ENCODE data around the gene C2CD2L. TPM values are rescaled to one million over a fixed set of nuclear protein-coding genes. Genes with fewer than 3 reads are reported as not detected.

The C2CD2L gene
- total and polyA plus RNA-seq, 10 of the 15 experiments (the other 5 are each of a cell fraction or from before 2014, with no cell fraction given), result 0.21 to 9.6 (median 5.1) TPM

DNA sequence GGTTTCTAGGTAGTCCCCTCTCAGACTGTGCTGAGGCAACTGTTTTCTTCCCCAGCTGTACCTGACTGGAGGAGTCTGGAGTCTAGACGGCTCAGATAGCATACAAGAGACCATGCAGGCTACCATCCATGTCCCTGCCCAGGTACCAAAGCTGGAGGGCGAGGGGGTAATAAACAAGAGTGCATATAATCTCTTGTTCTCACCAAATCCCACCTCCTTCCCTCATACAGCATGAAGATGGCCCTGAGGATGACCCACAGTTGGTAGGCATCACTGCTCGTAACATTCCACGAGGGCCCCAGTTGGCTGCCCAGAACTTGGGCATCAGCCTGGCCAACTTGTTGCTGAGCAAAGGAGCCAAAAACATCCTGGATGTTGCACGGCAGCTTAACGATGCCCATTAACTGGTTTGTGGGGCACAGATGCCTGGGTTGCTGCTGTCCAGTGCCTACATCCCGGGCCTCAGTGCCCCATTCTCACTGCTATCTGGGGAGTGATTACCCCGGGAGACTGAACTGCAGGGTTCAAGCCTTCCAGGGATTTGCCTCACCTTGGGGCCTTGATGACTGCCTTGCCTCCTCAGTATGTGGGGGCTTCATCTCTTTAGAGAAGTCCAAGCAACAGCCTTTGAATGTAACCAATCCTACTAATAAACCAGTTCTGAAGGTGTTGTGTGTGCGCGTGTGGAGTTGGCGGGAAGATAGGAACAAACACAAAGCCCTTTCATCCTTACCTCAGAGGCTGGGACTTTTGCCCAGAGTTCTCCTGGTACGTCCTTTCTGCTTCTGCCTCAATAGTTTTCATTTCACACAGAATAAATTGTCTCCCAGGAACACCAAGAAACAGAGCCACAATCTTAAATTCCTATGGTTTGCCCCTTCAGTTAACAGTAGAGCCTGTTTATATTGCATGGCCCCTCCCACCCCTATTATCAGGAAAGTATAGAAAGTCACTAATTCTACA lies 14.0 kb upstream of the C2CD2L start (continued):
- no peak for TF ChIP-seq IKZF2 (IDR thresholded peaks at IDR 0.05)
- TF ChIP-seq KDM1A (IDR thresholded peaks at IDR 0.05; ENCODE audit: borderline replicate concordance), result no peak

DNA sequence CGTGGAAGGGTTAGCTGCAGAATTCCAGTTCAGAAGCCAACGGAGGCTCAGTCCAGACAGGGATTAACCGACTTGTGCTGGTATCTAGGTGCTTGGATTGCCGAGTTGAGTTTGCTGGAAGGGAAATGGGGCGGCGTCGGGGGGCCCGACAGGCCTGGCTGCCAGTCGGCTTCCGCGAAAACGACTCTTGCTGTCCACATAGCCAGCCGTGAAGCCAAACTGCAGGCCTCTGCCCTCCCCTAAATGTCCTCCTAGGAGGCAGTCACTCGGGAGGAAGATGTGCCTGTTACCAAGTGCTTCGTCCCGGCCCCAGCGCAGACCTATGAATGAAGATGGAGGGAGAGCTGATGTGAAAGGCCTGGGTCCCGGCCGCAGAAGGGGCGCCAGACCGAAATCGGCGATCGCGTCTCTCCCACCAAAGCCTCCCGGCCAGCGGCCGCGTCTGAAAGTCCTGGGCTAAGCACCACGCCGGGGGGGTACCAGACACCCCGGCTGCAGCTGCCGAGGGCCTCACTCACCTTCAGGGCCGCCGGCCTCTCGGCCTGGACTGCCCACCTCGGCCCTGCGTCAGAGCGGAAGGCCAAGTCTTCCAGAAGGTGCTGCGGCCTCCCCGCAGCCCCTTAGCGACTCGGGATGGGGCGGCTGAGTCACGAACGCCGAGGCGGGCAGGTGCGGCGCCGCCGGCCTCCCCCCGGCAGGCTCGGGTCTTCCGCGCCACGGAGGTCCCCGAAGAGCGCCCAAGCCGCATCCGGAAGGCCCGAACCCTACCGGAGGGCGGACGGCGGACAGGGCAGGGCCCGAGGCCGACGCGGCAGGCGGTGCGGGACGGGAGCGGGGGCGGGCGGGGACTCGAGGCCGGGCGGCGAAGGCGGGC lies 13.0 kb upstream of the C2CD2L start:
- under 1% methylated on average over 64 of the region's 81 CpGs for WGBS (ENCODE audit: insufficient coverage, insufficient replicate concordance, low lambda C conversion rate, missing lambda C conversion rate)
- peak overlapping the region; percentile 88 for H3K9ac ChIP-seq (ENCODE audit: control insufficient read depth, insufficient read depth, low read length)
- POLR2A ChIA-PET, result interaction anchor here (0.5 to 6.8 kb wide), 9 partner anchors 8 to 424 kb away, joined by 3 to 69 read pairs (median 3); partner anchors contain the start of genes C2CD2L, DPAGT1, HMBS and VPS11
- H3K36me3 ChIP-seq (ENCODE audit: control insufficient read depth in 2 of 2, insufficient read depth in 2 of 2, low read length in 1 of 2), result peaks cover 14 to 16% of the 10 kb centered on the region in 2 experiments
- RAD21 ChIA-PET (ENCODE audit: unreplicated experiment), result interaction anchor here (0.9 to 1.4 kb wide), 5 partner anchors 13 to 244 kb away, joined by 3 to 5 read pairs (median 3); partner anchors contain the start of genes C2CD2L, HINFP and VPS11
- peak overlapping the region; percentile 60 for H3K27ac ChIP-seq (ENCODE audit: control insufficient read depth, insufficient read depth)
- H3K79me2 ChIP-seq (ENCODE audit: control insufficient read depth, insufficient read depth, low read length), result peaks cover 33% of the 10 kb centered on the region
- no peaks in the 10 kb centered on the region for H3K27me3 ChIP-seq (replicated peaks in 1 of 2; ENCODE audit: control insufficient read depth in 2 of 2, insufficient read depth in 2 of 2, low read length in 1 of 2)
- H3K4me2 ChIP-seq (ENCODE audit: control insufficient read depth, insufficient read depth), result peak overlapping the region; percentile 90
- no peaks in the 10 kb centered on the region for H3K9me3 ChIP-seq (replicated peaks; ENCODE audit: control insufficient read depth, insufficient read depth, low read length)
- SMC1A ChIA-PET (ENCODE audit: uncharacterized antibody, unreplicated experiment), result interaction anchor here (1.2 to 1.8 kb wide), 3 partner anchors 13 to 102 kb away, joined by 3 to 6 read pairs (median 3); partner anchors contain the start of genes C2CD2L and HINFP
- H4K20me1 ChIP-seq (ENCODE audit: control insufficient read depth, insufficient read depth), result no peaks in the 10 kb centered on the region
- no peak overlapping the region; the same call in 1 of the 2 replicates for H2AFZ ChIP-seq (ENCODE audit: control insufficient read depth, low read depth, low read length)
- peak overlapping the region; percentile 83 for H3K4me3 ChIP-seq
- no peak for DNase-seq (ENCODE audit: low read depth, low spot score)
- CTCF ChIA-PET, result interaction anchor here (0.8 to 2.4 kb wide), 11 partner anchors 8 to 231 kb away, joined by 3 to 11 read pairs (median 3); partner anchors contain the start of genes C2CD2L, HINFP, HMBS and VPS11
- H3K4me1 ChIP-seq (ENCODE audit: control insufficient read depth, insufficient read depth, low read length), result peaks cover 21% of the 10 kb centered on the region
- intact Hi-C loops (cut with micrococcal nuclease; ENCODE audit: unreplicated experiment), result loop anchor here (2.0 kb wide), 2 partner anchors 37 to 229 kb away; partner anchors contain the start of gene HYOU1
- no peak for FAIRE-seq
- ATAC-seq, result peak; percentile 21
- in situ Hi-C loops (cut with MboI), result no loop called here
- no TSS peak for BruUV-seq (replicated peaks)
- TF ChIP-seq SUPT20H (IDR thresholded peaks at IDR 0.05; ENCODE audit: borderline replicate concordance, control insufficient read depth, low read depth, low read length) (no peak), CHD1 (IDR thresholded peaks at IDR 0.05; ENCODE audit: low read depth, low read length) (0 out of 2 replicates have a peak, but pooled peaks have one; percentile 67), HDAC6 (IDR thresholded peaks at IDR 0.05; ENCODE audit: unreplicated experiment) (peak; percentile 43), EGR1 (IDR thresholded peaks at IDR 0.05; ENCODE audit: borderline replicate concordance in 1 of 2, low read depth in 2 of 2, low read length in 2 of 2) (peak in 1 of 2 experiments; percentile 58; a peak in 1 of 3 replicates), POLR2AphosphoS2 (IDR thresholded peaks at IDR 0.05; ENCODE audit: low read depth, low read length) (no peak), YY1 (IDR thresholded peaks at IDR 0.05; ENCODE audit: low read depth, low read length) (0 out of 2 replicates have a peak, but pooled peaks have one; percentile 17), LARP7 (IDR thresholded peaks at IDR 0.05) (peak; percentile 48), BMI1 (IDR thresholded peaks at IDR 0.05; ENCODE audit: borderline replicate concordance) (no peak), POLR2A (IDR thresholded peaks at IDR 0.05; ENCODE audit: low read depth, low read length) (peak; percentile 69), SMARCA5 (IDR thresholded peaks at IDR 0.05) (0 out of 2 replicates have a peak, but pooled peaks have one; percentile 5), BACH1 (IDR thresholded peaks at IDR 0.05; ENCODE audit: borderline replicate concordance) (peak; percentile 57; the same call in 1 of the 2 replicates)
- TF ChIP-seq, protein P1, sequence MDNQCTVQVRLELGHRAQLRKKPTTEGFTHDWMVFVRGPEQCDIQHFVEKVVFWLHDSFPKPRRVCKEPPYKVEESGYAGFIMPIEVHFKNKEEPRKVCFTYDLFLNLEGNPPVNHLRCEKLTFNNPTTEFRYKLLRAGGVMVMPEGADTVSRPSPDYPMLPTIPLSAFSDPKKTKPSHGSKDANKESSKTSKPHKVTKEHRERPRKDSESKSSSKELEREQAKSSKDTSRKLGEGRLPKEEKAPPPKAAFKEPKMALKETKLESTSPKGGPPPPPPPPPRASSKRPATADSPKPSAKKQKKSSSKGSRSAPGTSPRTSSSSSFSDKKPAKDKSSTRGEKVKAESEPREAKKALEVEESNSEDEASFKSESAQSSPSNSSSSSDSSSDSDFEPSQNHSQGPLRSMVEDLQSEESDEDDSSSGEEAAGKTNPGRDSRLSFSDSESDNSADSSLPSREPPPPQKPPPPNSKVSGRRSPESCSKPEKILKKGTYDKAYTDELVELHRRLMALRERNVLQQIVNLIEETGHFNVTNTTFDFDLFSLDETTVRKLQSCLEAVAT (IDR thresholded peaks at IDR 0.05), result peak; percentile 26; the same call in 1 of the 2 replicates
- TF ChIP-seq, protein P2, sequence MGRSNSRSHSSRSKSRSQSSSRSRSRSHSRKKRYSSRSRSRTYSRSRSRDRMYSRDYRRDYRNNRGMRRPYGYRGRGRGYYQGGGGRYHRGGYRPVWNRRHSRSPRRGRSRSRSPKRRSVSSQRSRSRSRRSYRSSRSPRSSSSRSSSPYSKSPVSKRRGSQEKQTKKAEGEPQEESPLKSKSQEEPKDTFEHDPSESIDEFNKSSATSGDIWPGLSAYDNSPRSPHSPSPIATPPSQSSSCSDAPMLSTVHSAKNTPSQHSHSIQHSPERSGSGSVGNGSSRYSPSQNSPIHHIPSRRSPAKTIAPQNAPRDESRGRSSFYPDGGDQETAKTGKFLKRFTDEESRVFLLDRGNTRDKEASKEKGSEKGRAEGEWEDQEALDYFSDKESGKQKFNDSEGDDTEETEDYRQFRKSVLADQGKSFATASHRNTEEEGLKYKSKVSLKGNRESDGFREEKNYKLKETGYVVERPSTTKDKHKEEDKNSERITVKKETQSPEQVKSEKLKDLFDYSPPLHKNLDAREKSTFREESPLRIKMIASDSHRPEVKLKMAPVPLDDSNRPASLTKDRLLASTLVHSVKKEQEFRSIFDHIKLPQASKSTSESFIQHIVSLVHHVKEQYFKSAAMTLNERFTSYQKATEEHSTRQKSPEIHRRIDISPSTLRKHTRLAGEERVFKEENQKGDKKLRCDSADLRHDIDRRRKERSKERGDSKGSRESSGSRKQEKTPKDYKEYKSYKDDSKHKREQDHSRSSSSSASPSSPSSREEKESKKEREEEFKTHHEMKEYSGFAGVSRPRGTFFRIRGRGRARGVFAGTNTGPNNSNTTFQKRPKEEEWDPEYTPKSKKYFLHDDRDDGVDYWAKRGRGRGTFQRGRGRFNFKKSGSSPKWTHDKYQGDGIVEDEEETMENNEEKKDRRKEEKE (IDR thresholded peaks at IDR 0.05), result peak; percentile 57; the same call in 1 of the 2 replicates
